ENCODE data around the gene TANGO6.
"Not testable (repeated sequence)": the region's sequence is repeated elsewhere in the genome, so short reads cannot be mapped to it uniquely, and the experiment has no call there.

TANGO6 gene

DNA sequence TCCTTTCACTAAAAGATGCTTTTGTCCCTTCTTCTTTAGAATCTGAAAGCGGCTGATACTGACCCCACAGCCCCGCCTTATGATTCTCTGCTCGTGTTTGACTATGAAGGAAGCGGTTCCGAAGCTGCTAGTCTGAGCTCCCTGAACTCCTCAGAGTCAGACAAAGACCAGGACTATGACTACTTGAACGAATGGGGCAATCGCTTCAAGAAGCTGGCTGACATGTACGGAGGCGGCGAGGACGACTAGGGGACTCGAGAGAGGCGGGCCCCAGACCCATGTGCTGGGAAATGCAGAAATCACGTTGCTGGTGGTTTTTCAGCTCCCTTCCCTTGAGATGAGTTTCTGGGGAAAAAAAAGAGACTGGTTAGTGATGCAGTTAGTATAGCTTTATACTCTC is 10.1 kb upstream of the TANGO6 start:
- Histone ChIP-seq H3K27ac (ENCODE audit: insufficient read depth, low read depth, low read length, poor library complexity, severe bottlenecking) (no peak overlapping the region), H3K4me3 (ENCODE audit: insufficient read depth, low read depth, low read length) (no peak overlapping the region), H3K9me3 (ENCODE audit: control insufficient read depth, low read length) (no peaks in the 10 kb centered on the region), H3K4me1 (ENCODE audit: control insufficient read depth, insufficient read depth, low read length) (no peaks in the 10 kb centered on the region), H3K36me3 (ENCODE audit: control insufficient read depth, insufficient read depth, low read length) (no peaks in the 10 kb centered on the region), H3K27me3 (ENCODE audit: control insufficient read depth, insufficient read depth, low read length, poor library complexity, severe bottlenecking) (no peaks in the 10 kb centered on the region)
- 94% methylated on average over 14 of the region's 14 CpGs for WGBS, 2 experiments

DNA sequence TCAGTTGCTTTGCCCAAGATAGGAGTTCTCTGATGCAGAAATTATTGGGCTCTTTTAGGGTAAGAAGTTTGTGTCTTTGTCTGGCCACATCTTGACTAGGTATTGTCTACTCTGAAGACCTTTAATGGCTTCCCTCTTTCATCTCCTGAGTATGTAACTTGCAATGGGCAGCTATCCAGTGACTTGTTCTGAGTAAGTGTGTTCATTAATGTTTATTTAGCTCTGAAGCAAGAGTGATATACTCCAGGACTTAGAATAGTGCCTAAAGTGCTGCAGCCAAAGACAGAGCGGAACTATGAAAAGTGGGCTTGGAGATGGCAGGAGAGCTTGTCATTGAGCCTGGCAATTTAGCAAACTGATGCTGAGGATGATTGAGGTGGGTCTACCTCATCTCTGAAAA is 8.8 kb upstream of the TANGO6 start:
- Histone ChIP-seq H3K4me1 (ENCODE audit: control insufficient read depth, insufficient read depth, low read length) (no peaks in the 10 kb centered on the region), H3K4me3 (ENCODE audit: insufficient read depth, low read depth, low read length) (no peak overlapping the region), H3K36me3 (ENCODE audit: control insufficient read depth, insufficient read depth, low read length) (no peaks in the 10 kb centered on the region), H3K27me3 (ENCODE audit: control insufficient read depth, insufficient read depth, low read length, poor library complexity, severe bottlenecking) (no peaks in the 10 kb centered on the region), H3K27ac (ENCODE audit: insufficient read depth, low read depth, low read length, poor library complexity, severe bottlenecking) (no peak overlapping the region), H3K9me3 (ENCODE audit: control insufficient read depth, low read length) (no peaks in the 10 kb centered on the region)
- 98% methylated on average over 1 of the region's 1 CpG for WGBS, 2 experiments

DNA sequence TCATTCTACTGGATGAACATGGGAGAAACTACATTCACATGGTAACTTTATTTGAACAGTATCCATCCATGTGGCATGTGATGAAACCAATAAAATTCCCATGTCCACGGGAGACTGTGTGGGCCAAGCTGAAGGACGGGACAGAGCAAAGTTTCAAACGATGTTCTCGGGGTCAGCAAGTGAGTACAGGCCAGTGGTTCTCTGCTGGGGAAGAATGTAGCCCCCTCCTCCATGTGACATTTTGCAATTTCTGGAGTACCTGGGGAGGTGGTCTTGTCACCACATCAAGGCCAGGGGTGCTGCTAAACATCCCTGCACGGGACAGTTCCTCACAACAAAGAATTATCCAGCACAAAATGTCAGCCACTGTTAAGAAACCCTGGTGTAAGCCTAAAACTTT is 7.4 kb upstream of the TANGO6 start:
- no peaks in the 10 kb centered on the region for H3K36me3 ChIP-seq (ENCODE audit: control insufficient read depth, insufficient read depth, low read length)
- no peak overlapping the region for H3K4me3 ChIP-seq (ENCODE audit: insufficient read depth, low read depth, low read length)
- no peaks in the 10 kb centered on the region for H3K27me3 ChIP-seq (ENCODE audit: control insufficient read depth, insufficient read depth, low read length, poor library complexity, severe bottlenecking)
- no peaks in the 10 kb centered on the region for H3K4me1 ChIP-seq (ENCODE audit: control insufficient read depth, insufficient read depth, low read length)
- H3K9me3 ChIP-seq (ENCODE audit: control insufficient read depth, low read length): no peaks in the 10 kb centered on the region
- H3K27ac ChIP-seq (ENCODE audit: insufficient read depth, low read depth, low read length, poor library complexity, severe bottlenecking): no peak overlapping the region
- WGBS, 2 experiments: 94 to 96% methylated on average over 4 to 5 of the region's 5 CpGs

DNA sequence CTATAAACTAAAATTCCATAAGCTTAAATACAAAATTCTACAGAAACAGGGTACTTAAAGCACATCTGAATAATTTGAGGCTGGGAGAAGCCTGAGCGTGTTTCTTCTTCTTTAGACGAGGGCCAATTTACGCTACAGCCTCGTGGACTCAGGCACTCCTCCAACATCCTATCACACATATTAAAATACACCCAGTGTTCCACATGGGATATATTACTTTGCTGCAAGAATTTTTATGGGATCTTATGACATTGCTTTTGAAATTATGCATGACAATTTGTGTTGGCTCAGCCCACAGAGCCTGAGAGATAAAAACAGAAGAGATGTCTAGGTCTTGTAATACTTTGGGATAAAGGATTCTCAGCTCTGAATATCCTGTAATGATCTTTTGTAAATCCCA is 3.5 kb upstream of the TANGO6 start:
- H3K36me3 ChIP-seq (ENCODE audit: control insufficient read depth, insufficient read depth, low read length): no peaks in the 10 kb centered on the region
- WGBS, 2 experiments: 80 to 90% methylated on average over 4 of the region's 4 CpGs
- no peaks in the 10 kb centered on the region for H3K9me3 ChIP-seq (ENCODE audit: control insufficient read depth, low read length)
- no peaks in the 10 kb centered on the region for H3K27me3 ChIP-seq (ENCODE audit: control insufficient read depth, insufficient read depth, low read length, poor library complexity, severe bottlenecking)
- peaks cover 3% of the 10 kb centered on the region for H3K4me1 ChIP-seq (ENCODE audit: control insufficient read depth, insufficient read depth, low read length)
- no peak overlapping the region for H3K4me3 ChIP-seq (ENCODE audit: insufficient read depth, low read depth, low read length)
- no peak overlapping the region for H3K27ac ChIP-seq (ENCODE audit: insufficient read depth, low read depth, low read length, poor library complexity, severe bottlenecking)

DNA sequence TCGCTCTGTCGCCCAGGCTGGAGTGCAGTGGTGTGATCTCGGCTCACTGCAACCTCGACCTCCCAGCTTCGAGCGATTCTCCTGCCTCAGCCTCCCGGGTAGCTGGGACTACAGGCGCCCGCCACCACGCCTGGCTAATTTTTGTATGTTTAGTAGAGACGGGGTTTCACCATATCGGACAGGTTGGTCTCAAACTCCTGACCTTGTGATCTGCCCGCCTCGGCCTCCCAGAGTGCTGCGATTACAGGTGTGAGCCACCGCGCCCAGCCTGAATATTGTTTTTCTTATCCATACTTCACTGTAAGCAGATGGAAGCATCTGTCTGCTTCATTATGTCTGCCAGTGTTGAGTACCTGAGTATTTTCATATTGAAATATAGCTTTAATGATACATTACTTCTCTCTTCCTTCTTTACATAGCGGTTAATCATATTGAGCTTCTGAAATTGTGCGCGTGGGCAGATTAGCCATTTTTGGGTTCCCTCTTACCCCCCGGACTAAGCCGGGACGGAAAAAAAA is 308 bp upstream of the TANGO6 start:
- H3K9me3 ChIP-seq (ENCODE audit: control insufficient read depth, low read length); H3K27ac ChIP-seq (ENCODE audit: insufficient read depth, low read depth, low read length, poor library complexity, severe bottlenecking); H3K27me3 ChIP-seq (ENCODE audit: control insufficient read depth, insufficient read depth, low read length, poor library complexity, severe bottlenecking); H3K36me3 ChIP-seq (ENCODE audit: control insufficient read depth, insufficient read depth, low read length); H3K4me1 ChIP-seq (ENCODE audit: control insufficient read depth, insufficient read depth, low read length): not testable (repeated sequence)
- WGBS, 2 experiments: 71% methylated on average over 23 of the region's 23 CpGs
- H3K4me3 ChIP-seq (ENCODE audit: insufficient read depth, low read depth, low read length): peak overlapping the region; percentile 90

DNA sequence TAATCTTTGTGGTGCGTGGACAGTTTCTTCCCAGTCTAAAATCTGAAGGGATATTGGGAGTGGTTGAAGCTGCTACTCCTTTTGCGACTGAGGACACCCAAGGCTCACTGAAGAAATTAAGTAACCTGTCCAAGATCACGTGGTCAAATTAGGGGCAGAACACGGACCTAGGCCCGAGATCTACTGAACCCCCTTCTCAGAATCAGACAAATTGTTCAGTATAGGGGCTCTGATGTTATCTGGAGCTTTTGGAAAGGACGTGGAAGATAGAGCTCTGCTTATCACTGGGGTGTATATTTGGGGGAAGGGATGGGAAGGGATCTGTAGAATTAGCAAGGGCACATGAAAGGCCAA is 857 bp downstream of the TANGO6 start:
- H3K36me3 ChIP-seq (ENCODE audit: control insufficient read depth, insufficient read depth, low read length): no peaks in the 10 kb centered on the region
- H3K27me3 ChIP-seq (ENCODE audit: control insufficient read depth, insufficient read depth, low read length, poor library complexity, severe bottlenecking): no peaks in the 10 kb centered on the region
- 13 to 21% methylated on average over 6 of the region's 6 CpGs for WGBS, 2 experiments
- no peaks in the 10 kb centered on the region for H3K9me3 ChIP-seq (ENCODE audit: control insufficient read depth, low read length)
- peak overlapping the region; percentile 77 for H3K27ac ChIP-seq (ENCODE audit: insufficient read depth, low read depth, low read length, poor library complexity, severe bottlenecking)
- H3K4me1 ChIP-seq (ENCODE audit: control insufficient read depth, insufficient read depth, low read length): peaks cover 3% of the 10 kb centered on the region
- peak overlapping the region; percentile 90 for H3K4me3 ChIP-seq (ENCODE audit: insufficient read depth, low read depth, low read length)

DNA sequence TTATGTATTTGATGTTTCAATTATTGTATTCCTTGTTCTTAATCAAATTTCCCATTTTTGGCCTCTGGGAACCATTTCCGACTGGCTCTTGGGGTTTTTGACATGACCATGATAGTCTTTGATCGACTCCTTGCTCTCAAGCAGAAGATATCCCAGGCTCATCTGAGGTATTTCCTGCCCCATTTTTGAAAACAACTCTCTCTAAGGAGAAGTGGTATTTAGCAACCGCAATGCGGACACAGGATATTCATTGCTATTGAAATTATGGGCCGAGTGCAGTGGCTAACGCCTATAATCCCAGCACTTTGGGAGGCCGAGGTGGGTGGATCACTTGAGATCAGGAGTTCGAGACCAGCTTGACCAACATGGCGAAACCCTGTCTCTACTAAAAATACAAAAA is 5.5 kb downstream of the TANGO6 start:
- Histone ChIP-seq H3K36me3 (ENCODE audit: control insufficient read depth, insufficient read depth, low read length) (no peaks in the 10 kb centered on the region), H3K27ac (ENCODE audit: insufficient read depth, low read depth, low read length, poor library complexity, severe bottlenecking) (no peak overlapping the region), H3K4me3 (ENCODE audit: insufficient read depth, low read depth, low read length) (no peak overlapping the region), H3K9me3 (ENCODE audit: control insufficient read depth, low read length) (peaks cover 2% of the 10 kb centered on the region), H3K4me1 (ENCODE audit: control insufficient read depth, insufficient read depth, low read length) (peaks cover 3% of the 10 kb centered on the region), H3K27me3 (ENCODE audit: control insufficient read depth, insufficient read depth, low read length, poor library complexity, severe bottlenecking) (no peaks in the 10 kb centered on the region)
- 93 to 96% methylated on average over 9 of the region's 9 CpGs for WGBS, 2 experiments

DNA sequence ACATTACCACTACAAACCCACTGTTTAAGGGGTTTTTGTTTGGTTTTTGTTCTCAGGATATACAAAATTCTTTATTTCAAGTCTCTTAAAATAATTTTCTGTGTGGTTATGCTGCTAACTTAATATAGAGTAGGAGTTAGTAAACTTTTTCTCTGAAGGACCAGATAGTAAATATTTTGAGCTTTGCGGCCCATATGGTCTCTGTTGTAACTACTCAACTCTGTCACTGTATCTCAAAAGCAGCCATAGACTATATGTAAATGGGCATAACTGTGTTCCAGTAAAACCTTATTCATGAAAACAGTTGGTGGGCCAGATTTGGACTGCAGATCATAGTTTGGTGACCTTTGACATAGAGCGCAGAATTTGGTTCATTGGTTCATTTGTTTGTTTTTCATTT is 7.2 kb downstream of the TANGO6 start:
- H3K27me3 ChIP-seq (ENCODE audit: control insufficient read depth, insufficient read depth, low read length, poor library complexity, severe bottlenecking): no peaks in the 10 kb centered on the region
- peaks cover 2% of the 10 kb centered on the region for H3K9me3 ChIP-seq (ENCODE audit: control insufficient read depth, low read length)
- H3K36me3 ChIP-seq (ENCODE audit: control insufficient read depth, insufficient read depth, low read length): no peaks in the 10 kb centered on the region
- H3K27ac ChIP-seq (ENCODE audit: insufficient read depth, low read depth, low read length, poor library complexity, severe bottlenecking): no peak overlapping the region
- H3K4me1 ChIP-seq (ENCODE audit: control insufficient read depth, insufficient read depth, low read length): no peaks in the 10 kb centered on the region
- H3K4me3 ChIP-seq (ENCODE audit: insufficient read depth, low read depth, low read length): no peak overlapping the region
- 96 to 97% methylated on average over 2 of the region's 2 CpGs for WGBS, 2 experiments

DNA sequence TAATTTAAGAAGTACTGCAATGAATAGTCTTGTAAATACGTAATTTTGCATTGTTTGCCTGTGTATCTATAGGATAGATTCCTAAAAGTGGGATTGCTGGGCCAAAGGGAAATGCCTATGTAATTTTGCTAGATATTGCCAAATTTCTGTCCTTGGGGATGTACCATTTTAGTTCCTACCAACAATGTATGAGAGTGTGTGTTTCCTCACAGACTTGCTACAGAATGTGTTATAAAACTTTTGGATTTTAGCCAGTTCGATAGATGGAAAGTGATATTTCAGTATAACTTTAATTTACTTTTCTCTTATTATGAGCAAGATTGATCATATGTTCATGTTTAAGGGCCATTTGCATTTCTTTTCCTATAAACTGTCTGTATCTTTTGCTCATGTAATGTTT is 8.3 kb downstream of the TANGO6 start:
- no peaks in the 10 kb centered on the region for H3K36me3 ChIP-seq (ENCODE audit: control insufficient read depth, insufficient read depth, low read length)
- H3K4me1 ChIP-seq (ENCODE audit: control insufficient read depth, insufficient read depth, low read length): no peaks in the 10 kb centered on the region
- WGBS, 2 experiments: 91 to 95% methylated on average over 1 of the region's 2 CpGs
- no peak overlapping the region for H3K27ac ChIP-seq (ENCODE audit: insufficient read depth, low read depth, low read length, poor library complexity, severe bottlenecking)
- H3K4me3 ChIP-seq (ENCODE audit: insufficient read depth, low read depth, low read length): no peak overlapping the region
- H3K9me3 ChIP-seq (ENCODE audit: control insufficient read depth, low read length): peaks cover 2% of the 10 kb centered on the region
- H3K27me3 ChIP-seq (ENCODE audit: control insufficient read depth, insufficient read depth, low read length, poor library complexity, severe bottlenecking): no peaks in the 10 kb centered on the region

DNA sequence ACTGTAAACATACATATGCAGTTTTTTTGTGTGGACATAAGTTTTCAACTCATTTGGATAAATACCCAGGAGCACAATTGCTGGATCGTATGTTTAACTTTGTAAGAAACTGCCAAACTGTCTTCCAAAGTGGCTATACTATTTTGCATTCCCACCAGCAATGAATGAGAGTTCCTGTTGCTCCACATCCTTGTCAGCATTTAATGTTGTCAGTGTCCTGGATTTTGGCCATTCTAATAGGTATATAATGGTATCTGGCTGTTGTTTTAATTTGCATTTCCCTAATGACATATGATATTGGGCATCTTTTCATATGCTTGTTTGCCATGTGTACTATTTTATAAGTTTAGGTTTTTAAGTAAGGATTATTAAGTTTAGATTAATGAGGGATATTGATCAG is 14.1 kb downstream of the TANGO6 start:
- Histone ChIP-seq H3K9me3 (ENCODE audit: control insufficient read depth, low read length) (peaks cover 2% of the 10 kb centered on the region), H3K27ac (ENCODE audit: insufficient read depth, low read depth, low read length, poor library complexity, severe bottlenecking) (no peak overlapping the region), H3K27me3 (ENCODE audit: control insufficient read depth, insufficient read depth, low read length, poor library complexity, severe bottlenecking) (no peaks in the 10 kb centered on the region), H3K4me1 (ENCODE audit: control insufficient read depth, insufficient read depth, low read length) (no peaks in the 10 kb centered on the region), H3K36me3 (ENCODE audit: control insufficient read depth, insufficient read depth, low read length) (no peaks in the 10 kb centered on the region), H3K4me3 (ENCODE audit: insufficient read depth, low read depth, low read length) (no peak overlapping the region)
- 84 to 100% methylated on average over 1 of the region's 1 CpG for WGBS, 2 experiments

DNA sequence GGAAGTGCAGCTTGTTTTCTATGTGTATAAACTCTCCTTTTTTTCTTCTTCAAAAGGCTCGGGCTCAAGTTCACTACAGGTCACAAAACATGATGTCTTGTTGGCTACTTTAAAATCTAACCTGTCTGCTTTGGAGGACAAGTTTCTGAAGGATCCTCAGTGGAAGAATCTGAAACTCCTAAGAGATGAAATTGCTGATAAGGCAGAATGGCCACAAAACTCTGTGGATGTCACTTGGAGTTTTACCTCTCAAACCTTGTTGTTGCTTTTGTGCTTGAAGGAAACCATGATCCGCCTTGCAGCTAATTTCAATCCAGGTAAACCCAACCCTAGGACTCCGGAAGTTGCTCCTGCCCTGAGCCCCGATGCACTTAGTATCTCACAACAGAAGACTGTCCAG is 16.5 kb downstream of the TANGO6 start:
- Histone ChIP-seq H3K4me1 (ENCODE audit: control insufficient read depth, insufficient read depth, low read length) (no peaks in the 10 kb centered on the region), H3K9me3 (ENCODE audit: control insufficient read depth, low read length) (no peaks in the 10 kb centered on the region), H3K27ac (ENCODE audit: insufficient read depth, low read depth, low read length, poor library complexity, severe bottlenecking) (no peak overlapping the region), H3K4me3 (ENCODE audit: insufficient read depth, low read depth, low read length) (no peak overlapping the region), H3K27me3 (ENCODE audit: control insufficient read depth, insufficient read depth, low read length, poor library complexity, severe bottlenecking) (no peaks in the 10 kb centered on the region), H3K36me3 (ENCODE audit: control insufficient read depth, insufficient read depth, low read length) (no peaks in the 10 kb centered on the region)
- 92 to 95% methylated on average over 4 of the region's 4 CpGs for WGBS, 2 experiments
